OCI-LY7 (cell line): ENCODE measurements around the gene TRIP6. TPM values are rescaled to one million over a fixed set of nuclear protein-coding genes. Genes with fewer than 3 reads are reported as not detected.
A peak's percentile ranks its signal among the peaks of the same experiment; 100 is the strongest.

Experiments
- BruUV-seq: library from RNA; stranded (reverse); fragments of 400-500 nt; replicated peaks from 2 replicates; lab custom pipeline; 2021; lab: Mats Ljungman, UMichigan
- CTCF ChIA-PET: fragments of 300-600 bp; sonication (Branson Sonifier 250); formaldehyde crosslinking; loops from one replicate; lab custom pipeline; 2022; ENCODE audit warnings: antibody characterized with exemption; ENCODE audit not compliant: unreplicated experiment; lab: Charles Lee
- POLR2A ChIA-PET: fragments of 300-600 bp; sonication (Branson Sonifier 250); formaldehyde crosslinking; loops from one replicate; lab custom pipeline; 2022; ENCODE audit warnings: antibody characterized with exemption; lab: Charles Lee
- DNase-seq: peaks from one replicate; pipeline ENCODE4 v3.0.0-alpha.2; 2015; ENCODE audit warnings: low spot score
- H2AFZ ChIP-seq: fragments of 200-600 bp; sonication (generic), shearing (Covaris generic); 2 replicates; pipeline ENCODE4 v1.6.1; 2014; ENCODE audit warnings: mild to moderate bottlenecking, antibody characterized with exemption, low read length, moderate library complexity
- H3K27ac ChIP-seq: fragments of 200-600 bp; sonication (generic); 2 replicates; pipeline ENCODE4 v1.5.1; 2014; ENCODE audit warnings: mixed run types, low read depth, mild to moderate bottlenecking, moderate library complexity, low read length, inconsistent platforms; ENCODE audit not compliant: poor library complexity, severe bottlenecking
- H3K36me3 ChIP-seq: fragments of 200-600 bp; sonication (generic); 2 replicates; pipeline ENCODE4 v1.6.1; 2014; ENCODE audit warnings: mild to moderate bottlenecking, antibody characterized with exemption, low read length, moderate library complexity, mixed read lengths; ENCODE audit not compliant: insufficient read depth
- H3K4me1 ChIP-seq: fragments of 200-600 bp; sonication (generic); 2 replicates; pipeline ENCODE4 v1.5.1; 2014; ENCODE audit warnings: mild to moderate bottlenecking, low read length; ENCODE audit not compliant: insufficient read depth, poor library complexity, severe bottlenecking
- H3K4me2 ChIP-seq: fragments of 200-600 bp; sonication (generic); 2 replicates; pipeline ENCODE4 v1.6.1; 2014; ENCODE audit warnings: mild to moderate bottlenecking, low read length
- H3K4me3 ChIP-seq: fragments of 200-600 bp; sonication (generic); 2 replicates; pipeline ENCODE4 v1.5.1; 2014; ENCODE audit warnings: mild to moderate bottlenecking, low read depth, low read length; ENCODE audit not compliant: poor library complexity, severe bottlenecking
- H3K79me2 ChIP-seq: fragments of 200-600 bp; sonication (generic); 2 replicates; pipeline ENCODE4 v1.6.1; 2016; ENCODE audit warnings: low read depth, mild to moderate bottlenecking, low read length, moderate library complexity, mixed read lengths; ENCODE audit not compliant: insufficient read depth
- H3K9me2 ChIP-seq: fragments of 200-600 bp; sonication (generic); 2 replicates; pipeline ENCODE4 v1.6.1; 2016; ENCODE audit warnings: mild to moderate bottlenecking, low read length, mixed read lengths; ENCODE audit not compliant: insufficient read depth
- H3K9me3 ChIP-seq: fragments of 200-600 bp; sonication (generic); 2 replicates; pipeline ENCODE4 v1.6.1; 2014; ENCODE audit warnings: mild to moderate bottlenecking, mixed run types, low read length, mixed read lengths
- H4K20me1 ChIP-seq: fragments of 200-600 bp; sonication (generic); 2 replicates; pipeline ENCODE4 v1.6.1; 2014; ENCODE audit warnings: mild to moderate bottlenecking, antibody characterized with exemption, low read length, moderate library complexity, mixed read lengths; ENCODE audit not compliant: insufficient read depth
- EZH2phosphoT487 ChIP-seq: fragments of 200-600 bp; sonication (generic); IDR thresholded peaks from 2 replicates; pipeline ENCODE4 v1.6.1; 2018; ENCODE audit warnings: low read depth, borderline replicate concordance, mild to moderate bottlenecking, mixed run types, antibody characterized with exemption, low read length, moderate library complexity, mixed read lengths
- intact Hi-C: fragments of 100-400 bp; cut with micrococcal nuclease; formaldehyde crosslinking; loops from one replicate; pipeline ENCODE4 v1.10.0; 2022; ENCODE audit not compliant: unreplicated experiment
- total RNA-seq, 2 experiments: library from RNA; depleted of rRNA in 1 of 2; stranded (reverse); fragments of >200 nt in 1 of 2; shearing (Covaris generic) in 1 of 2; gene quantifications; 2 replicates each; pipeline ENCODE4 v1.2.3, GENCODE V29; 2014 to 2022
- TF ChIP-seq, protein P1 (sequence below): fragments of 200-600 bp; sonication (generic); conservative IDR thresholded peaks from 2 replicates; pipeline ENCODE4 v1.5.1; 2014; ENCODE audit warnings: mild to moderate bottlenecking, antibody characterized with exemption, low read length, moderate library complexity, mixed read lengths

TRIP6 gene
- total RNA-seq, 2 experiments from 2014 or later: 3.1 to 3.3 TPM

- Histone ChIP-seq H3K9me3 (no peaks in the 10 kb centered on the region), H3K9me2 (no peaks in the 10 kb centered on the region), H3K27ac (no peak overlapping the region), H4K20me1 (peaks cover 21% of the 10 kb centered on the region), H3K4me2 (no peak overlapping the region), H2AFZ (no peak overlapping the region), H3K79me2 (peaks cover 31% of the 10 kb centered on the region), H3K4me3 (no peak overlapping the region), H3K4me1 (peaks cover 33% of the 10 kb centered on the region), H3K36me3 (peaks cover 97% of the 10 kb centered on the region)
- no TSS peak for BruUV-seq
- POLR2A ChIA-PET: no interaction called here
- no peak for TF ChIP-seq EZH2phosphoT487
- TF ChIP-seq, protein P1, sequence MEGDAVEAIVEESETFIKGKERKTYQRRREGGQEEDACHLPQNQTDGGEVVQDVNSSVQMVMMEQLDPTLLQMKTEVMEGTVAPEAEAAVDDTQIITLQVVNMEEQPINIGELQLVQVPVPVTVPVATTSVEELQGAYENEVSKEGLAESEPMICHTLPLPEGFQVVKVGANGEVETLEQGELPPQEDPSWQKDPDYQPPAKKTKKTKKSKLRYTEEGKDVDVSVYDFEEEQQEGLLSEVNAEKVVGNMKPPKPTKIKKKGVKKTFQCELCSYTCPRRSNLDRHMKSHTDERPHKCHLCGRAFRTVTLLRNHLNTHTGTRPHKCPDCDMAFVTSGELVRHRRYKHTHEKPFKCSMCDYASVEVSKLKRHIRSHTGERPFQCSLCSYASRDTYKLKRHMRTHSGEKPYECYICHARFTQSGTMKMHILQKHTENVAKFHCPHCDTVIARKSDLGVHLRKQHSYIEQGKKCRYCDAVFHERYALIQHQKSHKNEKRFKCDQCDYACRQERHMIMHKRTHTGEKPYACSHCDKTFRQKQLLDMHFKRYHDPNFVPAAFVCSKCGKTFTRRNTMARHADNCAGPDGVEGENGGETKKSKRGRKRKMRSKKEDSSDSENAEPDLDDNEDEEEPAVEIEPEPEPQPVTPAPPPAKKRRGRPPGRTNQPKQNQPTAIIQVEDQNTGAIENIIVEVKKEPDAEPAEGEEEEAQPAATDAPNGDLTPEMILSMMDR: no peak
- intact Hi-C loops: loop anchor here (10.0 kb wide), 1 partner anchor 798 kb away; the partner anchor contains the start of genes COPS6 and ZNF3
- CTCF ChIA-PET: no interaction called here
- no peak for DNase-seq
Measured at GRCh38 chr7:100882785-100883526, 15.8 kb downstream of the TRIP6 start.

DNA sequence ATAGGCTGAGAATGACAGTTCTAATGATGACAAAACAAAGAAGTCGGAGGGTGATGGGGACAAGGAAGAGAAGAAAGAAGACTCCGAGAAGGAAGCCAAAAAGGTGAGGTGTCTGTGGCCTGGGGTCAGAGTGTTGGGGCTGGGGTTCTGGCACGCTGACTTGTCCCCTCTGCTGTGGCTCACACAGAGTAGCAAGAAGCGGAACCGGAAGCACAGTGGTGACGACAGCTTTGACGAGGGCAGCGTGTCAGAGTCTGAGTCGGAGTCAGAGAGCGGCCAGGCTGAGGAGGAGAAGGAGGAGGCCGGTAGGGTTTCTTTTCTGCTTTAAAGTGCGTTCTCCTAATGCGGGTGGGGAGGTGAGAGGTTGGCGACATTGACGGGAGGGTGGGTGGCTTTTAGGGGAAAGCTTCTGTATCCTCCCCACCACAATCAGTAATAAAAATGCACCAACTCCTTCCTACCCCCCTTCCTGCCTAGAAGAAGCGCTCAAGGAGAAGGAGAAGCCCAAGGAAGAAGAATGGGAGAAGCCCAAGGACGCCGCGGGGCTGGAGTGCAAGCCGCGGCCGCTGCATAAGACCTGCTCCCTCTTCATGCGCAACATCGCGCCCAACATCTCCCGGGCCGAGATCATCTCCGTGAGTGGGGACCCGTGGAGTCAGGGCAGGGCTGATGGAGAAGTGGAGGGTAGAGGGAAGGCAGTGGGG lies 17.7 kb downstream of the TRIP6 start:
- H3K36me3 ChIP-seq: peaks cover 91% of the 10 kb centered on the region
- POLR2A ChIA-PET: no interaction called here

More for the DNA sequence above, 17.7 kb downstream of the TRIP6 start:
- intact Hi-C loops: loop anchor here (10.0 kb wide), 1 partner anchor 800 kb away; the partner anchor contains the start of genes COPS6 and ZNF3
- DNase-seq: no peak
- H3K4me1 ChIP-seq: peaks cover 32% of the 10 kb centered on the region
- no peak overlapping the region for H3K4me2 ChIP-seq
- no peak overlapping the region for H2AFZ ChIP-seq
- H3K79me2 ChIP-seq: peaks cover 19% of the 10 kb centered on the region
- no peak overlapping the region for H3K27ac ChIP-seq
- TF ChIP-seq, protein P1: no peak
- no peak for TF ChIP-seq EZH2phosphoT487
- BruUV-seq: TSS peak; percentile 52
- CTCF ChIA-PET: no interaction called here
- H3K9me3 ChIP-seq: no peaks in the 10 kb centered on the region
- H3K4me3 ChIP-seq: no peak overlapping the region
- no peaks in the 10 kb centered on the region for H3K9me2 ChIP-seq
- peaks cover 28% of the 10 kb centered on the region for H4K20me1 ChIP-seq
